Measurements from ENCODE around the gene GLCCI1. TPM values are rescaled to one million over a fixed set of nuclear protein-coding genes. Genes with fewer than 3 reads are reported as not detected.
A peak's percentile ranks its signal among the peaks of the same experiment; 100 is the strongest.

The GLCCI1 gene
- total and polyA plus RNA-seq, 2 of the 13 experiments (the other 11 are each of a cell fraction or from before 2014, with no cell fraction given) = 1.3 to 1.7 TPM

DNA sequence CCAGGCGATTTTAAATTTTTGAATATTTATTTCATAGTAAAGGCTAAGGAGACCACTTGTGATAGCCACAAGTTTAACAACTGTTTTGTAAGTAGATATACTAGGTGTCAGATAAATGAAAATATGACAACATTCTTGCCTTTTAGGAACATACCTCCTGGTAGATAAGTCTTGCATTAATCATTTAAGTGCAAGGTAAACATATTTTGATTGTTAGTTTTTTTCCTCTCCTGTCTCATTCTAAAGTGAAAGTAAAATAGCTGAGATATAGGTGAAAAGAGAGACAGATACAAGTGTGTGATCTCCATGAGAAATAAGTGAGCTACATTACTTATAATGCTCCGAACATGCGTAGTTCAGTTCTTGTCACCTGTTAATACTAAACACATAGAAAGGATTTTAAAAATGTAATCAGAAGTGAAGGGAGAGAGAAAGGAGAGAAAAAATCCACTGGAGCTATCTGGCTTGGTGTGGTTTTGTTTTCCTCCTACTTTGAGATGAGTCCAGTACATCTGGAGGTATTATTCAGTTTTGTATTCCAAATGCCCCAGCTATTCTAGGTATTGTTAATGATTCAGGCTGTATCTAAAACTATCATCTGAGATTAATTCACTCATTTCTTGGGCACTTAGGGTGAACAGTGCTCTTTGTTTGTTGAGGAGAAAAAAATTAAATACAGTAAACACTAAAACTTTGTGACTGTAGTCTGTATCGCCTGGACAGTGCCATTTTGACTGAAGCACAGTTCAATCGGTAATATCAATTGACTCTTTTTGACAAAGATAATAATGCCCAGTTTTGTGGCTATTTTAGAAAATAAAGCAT, 21.2 kb downstream of the GLCCI1 start:
- no peak overlapping the region for H3K9ac ChIP-seq (ENCODE audit: insufficient read depth, low read depth, low read length)
- H3K9me3 ChIP-seq (ENCODE audit: low read length) = peaks cover 23% of the 10 kb centered on the region
- no peak overlapping the region for H2AFZ ChIP-seq (ENCODE audit: low read length)
- H3K27ac ChIP-seq (ENCODE audit: extremely low read length, insufficient read depth, low read length) = no peak overlapping the region
- no peak for FAIRE-seq
- no peak for ATAC-seq
- WGBS (ENCODE audit: low lambda C conversion rate) = 65% methylated on average over 5 of the region's 5 CpGs
- no TSS peak for BruUV-seq (replicated peaks)
- CTCF ChIA-PET (ENCODE audit: low intra/inter-chr PET ratio, low total read pairs) = no interaction called here
- intact Hi-C loops (cut with micrococcal nuclease; ENCODE audit: unreplicated experiment) = no loop called here
- no peak overlapping the region for H3K4me3 ChIP-seq (replicated peaks in 1 of 3; ENCODE audit: insufficient read depth in 1 of 3, low read depth in 2 of 3, low read length in 3 of 3)
- H3K4me2 ChIP-seq (ENCODE audit: low read depth, low read length) = 0 out of 2 replicates have a peak overlapping the region, but pooled peaks have one; percentile 5
- no peaks in the 10 kb centered on the region for H3K4me1 ChIP-seq (ENCODE audit: insufficient read depth, low read length)
- no peaks in the 10 kb centered on the region for H3K79me2 ChIP-seq (ENCODE audit: insufficient read depth, low read length)
- no peaks in the 10 kb centered on the region for H3K27me3 ChIP-seq (ENCODE audit: control insufficient read depth in 1 of 2, insufficient read depth in 2 of 2, low read length in 2 of 2)
- H4K20me1 ChIP-seq (ENCODE audit: insufficient read depth, low read length) = no peaks in the 10 kb centered on the region
- in situ Hi-C loops (cut with HindIII; ENCODE audit: extremely low pct_ligation_motif_present, low pct_unique_long_range_greater_than_20kb) = no loop called here
- POLR2A ChIA-PET = no interaction called here
- no peak for DNase-seq (ENCODE audit: low spot score)
- H3K36me3 ChIP-seq (replicated peaks in 1 of 2; ENCODE audit: control insufficient read depth in 1 of 2, insufficient read depth in 2 of 2, low read length in 2 of 2) = no peaks in the 10 kb centered on the region
- peak in 1 of 2 experiments; percentile 21; a peak in 1 of 4 replicates for TF ChIP-seq MAFK (conservative IDR thresholded peaks at IDR 0.05 in 1 of 2, IDR thresholded peaks at IDR 0.05 in 1 of 2; ENCODE audit: low read length in 2 of 2)
- TF ChIP-seq, protein P1, sequence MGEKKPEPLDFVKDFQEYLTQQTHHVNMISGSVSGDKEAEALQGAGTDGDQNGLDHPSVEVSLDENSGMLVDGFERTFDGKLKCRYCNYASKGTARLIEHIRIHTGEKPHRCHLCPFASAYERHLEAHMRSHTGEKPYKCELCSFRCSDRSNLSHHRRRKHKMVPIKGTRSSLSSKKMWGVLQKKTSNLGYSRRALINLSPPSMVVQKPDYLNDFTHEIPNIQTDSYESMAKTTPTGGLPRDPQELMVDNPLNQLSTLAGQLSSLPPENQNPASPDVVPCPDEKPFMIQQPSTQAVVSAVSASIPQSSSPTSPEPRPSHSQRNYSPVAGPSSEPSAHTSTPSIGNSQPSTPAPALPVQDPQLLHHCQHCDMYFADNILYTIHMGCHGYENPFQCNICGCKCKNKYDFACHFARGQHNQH (CRISPR knock-in tag; IDR thresholded peaks at IDR 0.05) = no peak
- TF ChIP-seq MEIS1 (CRISPR knock-in tag; IDR thresholded peaks at IDR 0.05; ENCODE audit: borderline replicate concordance) = no peak
- TF ChIP-seq MAFF (IDR thresholded peaks at IDR 0.05; ENCODE audit: low read depth, low read length) = 0 out of 2 replicates have a peak, but pooled peaks have one; percentile 4

GRCh38 chr7:7990441-7990761, 21.8 kb downstream of the GLCCI1 start:
- TF ChIP-seq FOXP4 (CRISPR knock-in tag; IDR thresholded peaks at IDR 0.05) = no peak
- ATAC-seq = no peak
- H3K27me3 ChIP-seq (ENCODE audit: control insufficient read depth in 1 of 2, insufficient read depth in 2 of 2, low read length in 2 of 2) = no peaks in the 10 kb centered on the region
- no peak overlapping the region for H2AFZ ChIP-seq (ENCODE audit: low read length)
- in situ Hi-C loops (cut with HindIII; ENCODE audit: extremely low pct_ligation_motif_present, low pct_unique_long_range_greater_than_20kb) (no loop called here), intact Hi-C loops (cut with micrococcal nuclease; ENCODE audit: unreplicated experiment) (no loop called here)
- H3K36me3 ChIP-seq (replicated peaks in 1 of 2; ENCODE audit: control insufficient read depth in 1 of 2, insufficient read depth in 2 of 2, low read length in 2 of 2) = no peaks in the 10 kb centered on the region
- FAIRE-seq = no peak
- no peak overlapping the region for H3K9ac ChIP-seq (ENCODE audit: insufficient read depth, low read depth, low read length)
- ChIA-PET POLR2A (no interaction called here), CTCF (ENCODE audit: low intra/inter-chr PET ratio, low total read pairs) (no interaction called here)
- DNase-seq (ENCODE audit: low spot score) = no peak
- no peaks in the 10 kb centered on the region for H3K4me1 ChIP-seq (ENCODE audit: insufficient read depth, low read length)
- no TSS peak for BruUV-seq (replicated peaks)
- no peaks in the 10 kb centered on the region for H4K20me1 ChIP-seq (ENCODE audit: insufficient read depth, low read length)
- no peak overlapping the region for H3K4me3 ChIP-seq (replicated peaks in 1 of 3; ENCODE audit: insufficient read depth in 1 of 3, low read depth in 2 of 3, low read length in 3 of 3)
- no peak overlapping the region for H3K4me2 ChIP-seq (ENCODE audit: low read depth, low read length)
- no peaks in the 10 kb centered on the region for H3K79me2 ChIP-seq (ENCODE audit: insufficient read depth, low read length)
- 60% methylated on average over 2 of the region's 2 CpGs for WGBS (ENCODE audit: low lambda C conversion rate)
- peaks cover 23% of the 10 kb centered on the region for H3K9me3 ChIP-seq (ENCODE audit: low read length)
- H3K27ac ChIP-seq (ENCODE audit: extremely low read length, insufficient read depth, low read length) = no peak overlapping the region
